GM21390 (cell line): ENCODE results near the gene SCN2B.

Experiments used
- ATAC-seq: cut with Tn5 transposase; IDR thresholded peaks from one replicate; pipeline ENCODE4 v1.9.1; 2021; ENCODE audit not compliant: unreplicated experiment

Gene SCN2B, protein sequence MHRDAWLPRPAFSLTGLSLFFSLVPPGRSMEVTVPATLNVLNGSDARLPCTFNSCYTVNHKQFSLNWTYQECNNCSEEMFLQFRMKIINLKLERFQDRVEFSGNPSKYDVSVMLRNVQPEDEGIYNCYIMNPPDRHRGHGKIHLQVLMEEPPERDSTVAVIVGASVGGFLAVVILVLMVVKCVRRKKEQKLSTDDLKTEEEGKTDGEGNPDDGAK

DNA sequence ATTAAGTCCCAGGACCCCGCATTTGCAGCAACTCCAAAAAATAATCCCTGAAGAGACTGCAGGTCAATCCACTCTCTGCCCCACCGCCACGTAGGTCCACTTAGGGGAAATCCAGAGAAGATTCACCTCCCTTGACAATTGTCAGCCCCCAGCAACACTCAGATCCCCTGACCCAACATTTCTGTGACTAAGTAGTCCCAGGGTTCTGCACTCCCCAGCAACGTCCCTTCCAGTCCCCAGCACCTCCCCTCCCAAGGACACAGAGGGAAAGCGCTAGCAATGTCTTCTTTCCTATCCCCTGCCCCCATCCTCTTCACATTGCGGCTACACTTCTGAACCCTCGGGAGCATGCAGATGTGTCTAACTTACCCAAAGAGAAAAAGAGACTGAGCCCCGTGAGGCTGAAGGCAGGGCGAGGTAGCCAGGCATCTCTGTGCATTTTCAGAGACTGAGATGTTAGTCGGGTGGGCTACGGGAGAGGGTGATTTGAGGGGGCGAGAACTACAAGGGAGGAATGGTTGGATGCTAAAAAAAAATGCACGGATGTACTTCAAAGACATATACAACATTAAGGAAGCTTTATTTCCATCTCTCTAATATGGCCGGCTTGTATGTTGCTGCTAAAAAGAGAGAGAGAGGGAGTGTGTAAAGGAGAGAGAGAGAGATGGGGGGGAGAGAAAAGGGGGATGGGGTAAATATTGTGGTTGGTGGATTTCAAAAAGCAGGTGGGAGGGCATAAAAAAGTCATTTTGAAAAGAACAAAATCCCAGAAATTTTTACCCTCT lies at the start of gene SCN2B:
SCN2B (minus strand) TSS at position 647 of the 785 bp plus-strand sequence; CDS start at position 439, 208 bp downstream.
- no peak for ATAC-seq

DNA sequence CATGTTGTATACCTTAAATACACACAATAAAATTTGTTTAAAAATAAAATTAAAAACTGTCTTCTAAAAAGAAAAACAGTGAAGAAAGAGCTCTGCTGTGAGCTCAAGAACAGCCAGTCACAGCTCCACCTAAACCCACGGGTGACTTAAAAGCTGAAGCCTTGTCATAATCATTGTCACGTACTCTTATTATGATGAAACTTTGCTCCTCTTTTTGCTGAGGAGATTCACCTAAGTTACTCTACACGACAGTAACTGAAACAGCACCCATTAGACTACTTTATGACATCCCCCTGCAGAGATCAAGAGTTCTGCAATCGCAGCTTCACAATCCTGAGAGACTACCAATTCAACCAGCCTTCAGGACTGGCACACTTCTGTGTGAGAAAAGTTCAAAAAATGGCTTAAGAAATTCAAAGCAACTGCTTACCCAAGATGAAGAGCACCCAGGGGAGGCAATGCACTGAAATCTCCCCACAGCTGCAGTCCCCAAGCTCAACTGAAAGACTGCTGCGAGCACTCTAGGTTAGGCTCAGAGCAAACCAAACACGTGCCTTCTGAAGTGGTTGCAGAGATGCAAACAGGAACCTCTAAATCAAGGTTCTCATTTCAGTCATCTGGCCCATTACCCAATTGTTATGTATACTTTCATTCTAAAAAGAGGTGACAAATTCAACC lies 48.2 kb upstream of the SCN2B start, which contains the start of gene JAML:
JAML (minus strand) TSS at position 501 of the 678 bp plus-strand sequence. CDS start 10,145 bp downstream, outside the sequence.
- ATAC-seq, result peak; percentile 46

DNA sequence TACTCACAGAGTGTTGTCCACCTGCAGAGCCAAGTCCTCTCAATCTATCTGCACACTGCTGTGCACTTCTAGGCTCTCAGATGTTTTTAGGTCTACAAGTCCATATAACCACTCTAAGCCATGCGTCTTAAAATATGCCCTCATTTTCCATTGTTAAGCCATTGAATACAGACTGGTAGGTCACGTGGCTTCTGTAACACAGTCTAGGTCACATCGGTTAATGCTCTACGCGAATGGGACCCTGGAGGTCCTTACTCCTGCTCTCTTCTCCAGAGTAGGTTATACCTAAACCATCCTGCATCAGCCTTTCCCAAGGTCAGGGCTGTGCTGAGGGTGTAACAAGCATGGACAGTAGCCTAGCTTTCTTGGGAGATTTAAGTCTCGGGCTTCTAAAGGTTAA lies 47.6 kb upstream of the SCN2B start:
- ATAC-seq, result no peak

DNA sequence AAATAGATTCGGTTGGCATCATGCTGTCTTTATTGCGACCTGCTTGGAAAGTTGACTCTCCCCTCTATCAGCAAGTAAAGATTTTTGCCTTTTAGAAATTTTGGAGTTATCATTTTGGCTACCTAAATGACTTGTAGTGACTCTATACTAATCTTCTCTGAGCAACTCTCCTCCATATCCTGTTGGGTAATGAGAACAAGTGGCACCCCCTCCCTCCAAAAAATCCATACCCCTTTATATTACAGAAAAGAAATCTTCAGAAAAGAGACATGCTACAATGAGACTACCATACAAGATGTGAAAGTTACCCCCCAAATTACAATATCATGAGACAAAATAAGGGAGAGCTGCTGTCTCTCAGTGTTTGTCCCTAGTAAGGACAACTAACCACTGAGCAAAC lies 47.1 kb upstream of the SCN2B start:
- ATAC-seq, result no peak

DNA sequence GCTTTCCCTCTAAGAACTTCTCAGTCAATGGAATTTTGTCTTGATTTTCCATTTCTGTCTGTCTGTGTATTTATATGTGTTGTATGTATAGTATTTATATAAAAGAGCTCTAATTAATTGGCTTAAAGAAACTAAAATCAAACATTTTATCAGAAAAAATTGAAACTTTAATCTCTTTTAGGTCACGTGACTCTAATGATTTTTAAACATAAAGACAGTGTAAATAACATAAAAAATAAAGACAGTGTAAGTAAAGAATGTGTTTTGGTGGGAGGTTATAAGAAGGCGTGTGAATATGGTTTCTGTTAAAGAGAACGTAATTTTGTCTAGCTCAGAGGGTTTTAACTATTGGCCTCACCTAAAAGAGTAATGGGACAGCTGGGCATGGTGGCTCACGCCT lies 46.0 kb upstream of the SCN2B start:
- no peak for ATAC-seq

DNA sequence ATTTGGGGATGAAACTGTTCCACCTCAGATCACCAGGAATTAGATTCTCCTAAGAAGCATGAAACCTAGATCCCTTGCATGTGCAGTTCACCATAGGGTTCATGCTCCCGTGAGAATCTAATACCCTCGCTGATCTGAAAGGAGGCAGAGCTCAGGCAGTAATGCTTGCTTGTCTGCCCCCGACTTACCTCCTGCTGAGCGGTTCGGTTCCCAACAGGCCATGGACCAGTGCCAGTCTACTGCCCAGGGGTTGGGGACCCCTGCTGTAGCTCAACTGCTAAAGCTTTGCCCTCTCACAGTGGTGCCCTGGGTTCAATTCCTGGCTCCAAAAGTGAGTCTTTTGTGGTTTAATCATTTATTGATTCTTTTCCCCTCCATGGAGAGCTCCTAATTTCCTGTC lies 45.0 kb upstream of the SCN2B start:
- no peak for ATAC-seq

DNA sequence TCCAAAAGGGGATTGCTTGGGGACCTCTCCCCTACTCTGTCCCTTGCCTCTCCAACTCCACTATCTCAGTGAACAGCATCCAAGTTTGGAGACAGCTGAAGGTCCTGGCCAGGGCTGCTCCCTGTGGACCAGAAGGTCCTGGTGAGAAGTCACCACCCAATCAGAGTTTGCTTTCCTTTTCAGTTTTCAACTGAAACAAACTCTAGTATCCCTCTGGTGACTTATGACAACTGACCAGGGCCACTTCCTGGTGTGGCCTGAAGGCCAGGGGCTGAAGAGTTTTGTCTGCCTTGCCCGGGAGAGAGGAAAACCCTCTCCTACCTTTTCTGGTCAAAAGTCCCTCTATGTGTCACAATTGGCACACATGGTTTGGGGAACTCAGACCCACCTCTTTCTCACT lies 43.3 kb upstream of the SCN2B start:
- ATAC-seq, result no peak

DNA sequence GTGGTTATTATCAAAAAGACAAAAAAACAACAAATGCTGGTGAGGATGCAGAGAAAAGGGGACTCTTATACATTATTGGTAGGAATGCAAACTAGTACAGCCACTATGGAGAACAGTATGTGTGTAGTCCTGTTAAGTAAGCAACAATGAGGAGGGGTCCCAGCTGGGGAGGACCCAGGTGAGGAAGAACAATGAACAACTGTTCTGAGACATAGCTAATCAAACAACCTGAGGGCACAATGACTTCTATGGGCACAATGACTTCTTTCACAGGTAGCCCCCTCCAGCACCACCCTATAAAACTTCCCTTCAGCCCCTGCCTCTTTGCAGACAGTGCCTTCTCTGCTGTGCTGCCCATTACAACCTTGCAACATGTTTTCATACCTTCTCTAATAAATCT lies 42.8 kb upstream of the SCN2B start:
- ATAC-seq, result no peak

DNA sequence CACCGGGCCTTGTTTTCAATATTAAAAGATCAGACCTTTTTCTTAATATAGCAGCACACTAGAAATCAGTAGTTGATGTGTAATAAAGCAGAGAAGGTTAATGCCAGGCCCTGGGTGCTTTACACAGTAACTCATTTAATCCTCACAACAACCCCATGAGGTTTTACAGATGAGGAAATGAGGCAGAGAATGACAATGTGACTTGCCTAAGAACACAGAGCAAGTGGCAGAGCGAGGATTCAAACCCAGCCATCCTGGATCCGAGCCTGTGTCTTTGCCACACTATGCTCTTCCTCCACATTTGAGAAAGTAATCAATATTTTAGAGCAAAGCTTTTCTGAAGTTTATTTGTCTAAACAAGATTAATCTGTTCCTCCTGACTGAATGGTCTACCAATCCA lies 41.1 kb upstream of the SCN2B start:
- no peak for ATAC-seq

DNA sequence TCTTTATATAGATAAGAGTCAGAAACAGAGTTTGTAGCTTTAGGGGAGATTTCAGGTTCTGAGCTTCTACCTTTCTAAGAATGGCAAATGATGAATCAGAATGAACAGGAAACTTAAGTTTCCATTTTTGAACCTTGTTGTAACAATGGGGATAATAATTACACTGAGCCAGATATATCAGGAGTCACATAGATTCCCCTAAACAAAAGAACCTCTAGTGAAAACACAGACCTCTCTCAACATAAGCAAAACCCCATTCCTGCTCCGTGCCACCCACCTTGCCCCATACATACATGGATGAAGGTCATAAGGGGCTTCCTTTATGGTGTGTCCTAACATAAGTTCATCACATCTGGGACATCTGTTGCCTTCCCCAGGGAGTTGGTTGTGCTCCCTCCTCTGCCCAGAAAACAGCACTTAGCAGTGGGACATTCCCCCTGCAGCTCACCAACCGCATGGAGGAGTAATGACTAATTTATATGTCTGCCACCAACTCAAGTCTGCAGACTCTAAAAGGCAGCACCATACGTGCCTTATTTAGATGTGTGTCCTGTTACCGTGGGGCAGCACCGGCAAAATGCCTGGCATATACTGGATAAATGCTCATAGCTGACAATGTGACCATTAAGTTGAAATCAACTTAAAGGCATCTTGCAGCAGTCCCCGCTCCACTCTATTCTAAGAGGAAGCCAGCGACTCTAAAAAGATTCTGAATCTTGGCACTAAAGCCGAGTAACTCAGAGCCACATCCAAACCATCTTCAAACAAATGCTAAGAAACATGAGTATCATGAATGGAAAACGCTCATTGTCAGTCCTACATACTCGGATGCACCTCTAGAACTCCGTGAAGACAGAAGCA lies 40.4 kb upstream of the SCN2B start:
- ATAC-seq, result peak; percentile 45

DNA sequence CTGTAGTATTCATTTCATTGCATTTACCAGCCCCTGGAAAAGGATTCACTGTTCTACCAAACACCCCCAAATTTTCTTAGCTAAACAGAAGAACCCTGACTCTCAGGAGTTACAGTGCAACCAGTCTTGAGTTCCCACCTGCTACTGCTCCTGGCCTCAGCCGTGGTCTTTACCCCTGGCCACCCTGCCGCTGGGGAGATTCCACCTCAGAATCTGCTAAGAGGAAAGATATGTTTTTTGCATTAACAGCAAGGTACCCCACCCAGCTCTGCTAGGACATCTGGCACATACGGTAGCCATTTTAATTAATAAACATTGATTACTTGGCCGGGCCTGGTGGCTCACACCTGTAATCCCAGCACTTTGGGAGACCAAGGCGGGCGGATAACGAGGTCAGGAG lies 39.3 kb upstream of the SCN2B start:
- ATAC-seq, result no peak

DNA sequence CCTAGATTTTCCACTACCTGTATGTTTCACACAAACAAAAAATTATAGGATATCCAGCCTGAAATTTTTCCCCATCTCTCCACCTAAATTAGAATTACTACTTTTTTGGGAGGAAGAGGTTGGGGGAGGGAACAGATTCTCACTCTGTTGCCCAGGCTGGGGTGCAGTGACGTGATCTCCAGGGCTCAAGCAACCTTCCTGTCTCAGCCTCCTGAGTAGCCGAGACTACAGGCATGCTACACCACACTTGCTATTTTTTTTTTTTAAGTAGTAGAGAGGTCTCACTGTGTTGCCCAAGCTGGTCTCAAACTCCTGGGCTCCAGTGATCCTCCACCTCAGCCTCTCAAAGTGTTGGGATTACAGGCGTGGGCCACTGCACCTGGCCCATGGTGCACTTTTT lies 38.8 kb upstream of the SCN2B start:
- ATAC-seq, result no peak

DNA sequence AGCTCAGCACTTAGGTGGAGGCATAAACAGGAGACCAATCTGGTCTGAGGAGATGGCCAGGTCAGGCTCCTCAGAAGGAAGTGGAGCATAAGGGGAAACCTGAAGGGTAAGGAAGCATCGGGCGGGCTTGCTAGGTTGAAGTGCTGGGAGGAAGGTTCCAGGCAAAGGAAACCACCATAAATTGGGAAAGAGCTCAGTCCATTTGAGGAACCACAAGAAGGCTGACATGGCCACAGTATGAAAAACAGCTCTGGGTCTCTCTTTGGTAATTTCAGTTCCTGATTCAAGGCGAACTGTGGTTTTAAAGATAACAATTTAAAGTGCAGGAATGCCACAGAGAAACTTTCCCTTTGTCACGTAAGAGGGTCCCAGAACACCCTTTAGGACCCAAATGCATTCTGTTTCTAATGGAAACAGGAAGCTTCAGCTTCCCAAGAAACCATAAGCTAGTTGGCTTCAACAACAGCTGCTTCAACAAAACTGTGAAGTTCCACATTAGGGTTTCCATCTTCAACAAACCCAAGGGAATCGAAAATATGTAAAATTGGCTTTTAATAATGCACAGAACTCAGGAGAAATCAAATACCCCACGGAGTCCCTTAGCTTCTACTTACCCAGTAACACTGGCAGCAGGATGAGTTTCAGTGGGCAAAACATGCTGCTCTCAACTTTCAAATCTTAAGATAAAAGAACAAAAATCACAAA lies 37.9 kb upstream of the SCN2B start:
- ATAC-seq, result no peak

DNA sequence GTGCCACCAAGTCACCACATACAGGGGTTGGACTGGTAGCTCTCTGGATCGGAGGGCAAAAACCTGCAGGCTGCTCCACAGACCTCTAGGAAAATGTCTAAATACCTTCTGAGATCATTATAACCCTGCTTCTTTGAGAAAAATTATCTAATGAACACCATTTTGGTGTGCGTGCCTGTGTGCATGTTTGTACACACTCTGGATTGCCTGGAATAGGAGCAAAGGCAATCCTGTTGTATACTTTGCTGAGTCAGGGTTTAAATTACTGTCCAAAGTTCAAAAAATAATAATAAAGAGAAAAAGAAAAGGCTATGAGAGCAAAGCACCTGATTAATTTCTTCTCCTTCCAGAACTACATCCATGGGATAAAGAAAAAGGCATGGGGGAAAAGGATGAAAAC lies 37.3 kb upstream of the SCN2B start:
- ATAC-seq, result no peak

DNA sequence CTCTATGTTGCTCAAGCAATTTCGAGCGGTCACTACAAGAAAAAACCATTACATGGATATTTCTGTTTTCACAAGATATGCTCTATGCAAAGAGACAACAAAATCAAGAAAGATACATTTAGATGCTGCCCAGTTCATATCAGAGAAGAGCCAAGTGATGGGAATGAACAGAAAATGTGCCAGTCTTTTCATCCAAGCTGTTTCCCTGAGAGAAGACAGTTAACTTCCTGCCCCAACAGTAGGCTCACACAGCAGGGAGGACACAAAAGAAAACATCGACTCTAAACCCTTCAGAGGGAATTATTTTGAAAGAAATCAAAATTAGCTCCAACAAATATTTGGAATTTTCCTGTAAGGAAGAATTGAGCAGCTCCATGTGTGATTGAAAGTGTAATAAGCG lies 36.8 kb upstream of the SCN2B start:
- no peak for ATAC-seq

DNA sequence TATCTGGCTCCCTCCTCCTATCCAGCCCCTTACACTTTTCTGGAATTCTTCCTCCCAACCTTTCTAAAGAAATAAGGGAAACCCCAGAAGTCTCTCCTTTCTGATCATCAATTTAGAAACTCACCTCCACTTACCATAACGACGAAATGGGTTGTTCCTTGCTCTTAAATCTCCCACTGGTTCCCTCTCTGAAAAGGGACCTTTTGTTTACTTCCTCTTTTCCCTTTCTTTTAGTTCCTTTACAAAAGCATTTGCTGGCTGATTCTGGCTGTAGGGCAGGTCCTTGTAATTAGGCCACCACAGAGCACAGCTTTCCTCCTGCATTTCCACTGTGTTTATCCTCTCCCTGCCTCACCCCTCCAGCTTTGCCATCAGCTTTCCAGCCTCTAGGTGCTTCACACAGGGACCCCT lies 36.3 kb upstream of the SCN2B start:
- ATAC-seq, result no peak

DNA sequence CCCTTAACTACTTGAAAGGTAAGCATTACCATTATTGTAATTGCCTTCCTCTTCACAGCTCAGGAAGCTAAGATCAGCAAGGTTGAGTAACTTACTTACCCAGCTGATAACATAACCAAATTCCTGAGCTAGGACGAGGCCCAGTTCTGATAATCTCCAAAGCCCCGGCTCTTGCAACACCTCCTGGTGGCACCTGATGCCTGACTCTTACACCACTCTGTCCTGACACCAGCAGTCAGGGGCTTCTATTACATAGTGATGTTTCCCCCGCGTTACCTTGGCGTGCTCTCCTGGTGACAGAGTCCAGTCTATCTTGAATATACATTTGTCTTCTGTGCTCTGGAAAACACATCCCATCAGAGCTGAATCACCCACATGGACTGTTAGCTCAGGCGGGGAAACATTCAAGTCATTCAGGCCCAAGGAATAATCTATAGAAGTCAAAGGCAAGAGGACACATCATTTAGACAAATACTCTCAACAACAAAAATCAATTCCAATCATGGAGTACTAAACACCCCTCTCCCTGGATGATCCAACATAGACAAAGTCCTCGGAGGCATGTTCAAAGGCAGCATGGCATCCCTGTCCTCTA lies 35.8 kb upstream of the SCN2B start:
- ATAC-seq, result no peak

DNA sequence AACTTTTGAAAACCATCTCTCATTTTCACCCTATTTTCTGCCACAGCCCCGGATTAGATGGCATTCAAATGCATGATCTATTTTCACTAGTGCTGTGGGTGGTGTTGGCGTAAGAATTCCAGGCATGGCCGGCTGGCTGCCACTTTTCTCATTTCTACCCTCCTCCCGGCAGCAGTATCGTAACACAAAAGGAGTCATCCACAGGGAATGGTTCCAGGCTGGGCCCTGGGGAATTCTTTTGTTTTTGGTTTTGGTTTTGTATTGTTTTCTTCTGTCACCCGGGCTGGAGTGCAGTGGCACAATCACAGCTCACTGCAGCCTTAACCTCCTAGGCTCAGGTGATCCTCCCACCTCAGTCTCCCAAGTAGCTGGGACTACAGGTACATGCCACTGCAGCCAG lies 34.6 kb upstream of the SCN2B start:
- no peak for ATAC-seq

DNA sequence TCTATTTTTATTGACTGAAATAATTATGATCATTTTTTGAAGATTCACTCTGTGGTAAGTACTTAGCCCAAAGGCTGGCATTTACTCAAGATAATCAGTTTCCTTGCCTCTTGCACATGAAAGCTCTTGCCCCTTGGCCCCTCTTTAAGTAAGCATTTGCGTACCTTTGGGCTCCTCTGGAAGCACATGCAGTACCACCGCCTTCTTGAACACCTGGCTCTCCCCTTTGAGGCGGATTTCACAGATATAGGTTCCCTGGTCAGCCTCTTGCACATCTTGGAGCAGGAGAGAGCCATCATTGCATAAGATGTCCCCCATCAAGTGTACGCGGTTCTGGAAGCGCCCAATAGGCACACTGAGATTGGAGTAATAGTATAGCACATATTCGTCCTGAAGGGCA lies 33.9 kb upstream of the SCN2B start:
- no peak for ATAC-seq

DNA sequence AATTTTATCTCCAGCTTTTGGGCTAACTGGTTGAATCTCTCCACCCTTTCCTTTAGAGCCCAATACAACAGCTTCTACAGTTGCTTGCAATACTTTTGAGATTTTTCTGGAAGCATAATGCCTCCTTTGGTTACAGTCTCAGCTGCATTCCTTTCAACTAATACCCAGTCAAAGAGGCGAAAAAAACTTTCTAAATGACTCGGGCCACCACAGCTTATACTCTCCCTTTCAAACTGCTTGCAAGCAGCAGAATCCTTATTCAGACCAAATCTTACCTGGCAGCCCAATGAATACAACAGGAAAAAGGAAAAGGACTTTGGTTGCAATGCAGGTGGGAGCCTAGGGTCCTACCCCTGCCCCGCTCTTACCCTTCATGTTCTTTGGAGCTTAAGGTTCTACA lies 32.6 kb upstream of the SCN2B start:
- no peak for ATAC-seq
